Activated naive CD8-positive, alpha-beta T cell treated with anti-CD3 and anti-CD28 coated beads, Interleukin-2, amount 50 U/mL, for 16 hours (primary cell): Measurements from ENCODE around the gene SLC38A3.

ENCODE experiments used
- DNase-seq: peaks from one replicate; pipeline ENCODE4 v3.0.0-alpha.2; 2020; ENCODE audit warnings: low read depth, low spot score

SLC38A3 gene

DNA sequence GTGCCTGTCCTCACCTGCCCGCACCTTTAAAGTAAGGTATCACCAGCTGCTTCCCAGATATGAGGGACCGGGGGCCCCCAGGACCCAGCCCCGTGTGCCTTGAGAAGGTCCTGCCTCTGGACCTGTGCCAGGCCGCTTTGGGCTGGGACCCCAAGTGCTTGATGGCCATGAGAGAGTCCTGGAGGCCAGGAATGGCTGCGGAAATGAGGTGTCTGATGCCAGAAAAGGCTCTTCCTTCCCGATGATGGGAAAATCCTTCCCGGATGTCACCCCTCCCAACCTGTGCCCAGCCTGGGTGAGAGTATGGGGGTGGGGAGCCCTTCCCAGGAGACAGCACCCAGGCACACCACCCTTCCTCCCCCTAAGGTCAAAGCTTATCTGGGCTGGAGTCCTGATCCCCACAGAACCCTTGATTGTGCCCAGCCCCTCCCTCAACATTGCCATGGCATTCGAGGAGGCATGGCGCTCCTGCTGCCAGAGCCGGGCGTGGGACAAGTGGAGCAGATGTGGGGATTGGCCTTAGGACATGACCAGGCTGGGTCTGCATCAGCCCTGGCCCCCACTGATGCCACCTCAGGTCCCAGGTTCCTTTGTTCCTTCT is 35.7 kb upstream of the SLC38A3 start:
- DNase-seq, result no peak

DNA sequence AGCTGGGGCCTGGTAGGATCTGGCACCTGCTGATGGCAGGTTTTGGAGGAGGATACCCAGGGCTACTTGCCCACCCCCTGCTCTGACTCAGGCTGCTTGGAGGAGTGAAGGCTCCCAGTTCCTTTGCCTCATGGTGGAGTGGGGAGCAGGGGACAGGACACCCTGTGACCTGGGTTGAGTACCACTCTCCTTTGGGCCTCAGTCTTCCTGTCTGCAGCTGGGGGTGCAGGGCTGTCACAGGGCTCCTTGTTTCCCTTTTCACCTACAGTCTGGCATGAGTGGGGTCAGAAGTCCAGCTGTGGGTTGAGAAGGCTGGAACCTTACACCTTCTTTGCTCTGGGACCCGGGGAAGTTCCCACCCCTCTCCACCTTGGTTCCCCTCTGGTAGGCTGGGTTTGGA is 35.2 kb upstream of the SLC38A3 start:
- no peak for DNase-seq

DNA sequence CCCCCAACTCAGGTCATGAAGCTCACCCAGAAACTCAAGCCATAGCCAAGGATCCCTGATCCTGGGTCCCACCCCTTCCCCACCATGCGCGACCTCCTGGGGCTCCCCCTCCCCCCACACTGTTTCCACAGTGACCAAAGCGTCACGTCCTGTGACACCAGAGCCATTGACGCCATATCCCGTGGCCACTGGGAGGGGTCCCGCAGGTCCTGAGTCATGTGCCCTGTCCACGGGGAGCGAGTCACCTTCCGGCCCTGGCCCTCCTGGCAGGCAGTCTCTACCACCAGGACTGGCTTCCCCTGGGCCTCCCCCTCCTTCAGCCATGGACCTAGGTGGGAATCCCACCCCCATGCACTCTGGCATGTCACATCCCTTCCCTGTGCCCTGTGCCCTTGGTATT is 34.4 kb upstream of the SLC38A3 start:
- DNase-seq, result no peak

DNA sequence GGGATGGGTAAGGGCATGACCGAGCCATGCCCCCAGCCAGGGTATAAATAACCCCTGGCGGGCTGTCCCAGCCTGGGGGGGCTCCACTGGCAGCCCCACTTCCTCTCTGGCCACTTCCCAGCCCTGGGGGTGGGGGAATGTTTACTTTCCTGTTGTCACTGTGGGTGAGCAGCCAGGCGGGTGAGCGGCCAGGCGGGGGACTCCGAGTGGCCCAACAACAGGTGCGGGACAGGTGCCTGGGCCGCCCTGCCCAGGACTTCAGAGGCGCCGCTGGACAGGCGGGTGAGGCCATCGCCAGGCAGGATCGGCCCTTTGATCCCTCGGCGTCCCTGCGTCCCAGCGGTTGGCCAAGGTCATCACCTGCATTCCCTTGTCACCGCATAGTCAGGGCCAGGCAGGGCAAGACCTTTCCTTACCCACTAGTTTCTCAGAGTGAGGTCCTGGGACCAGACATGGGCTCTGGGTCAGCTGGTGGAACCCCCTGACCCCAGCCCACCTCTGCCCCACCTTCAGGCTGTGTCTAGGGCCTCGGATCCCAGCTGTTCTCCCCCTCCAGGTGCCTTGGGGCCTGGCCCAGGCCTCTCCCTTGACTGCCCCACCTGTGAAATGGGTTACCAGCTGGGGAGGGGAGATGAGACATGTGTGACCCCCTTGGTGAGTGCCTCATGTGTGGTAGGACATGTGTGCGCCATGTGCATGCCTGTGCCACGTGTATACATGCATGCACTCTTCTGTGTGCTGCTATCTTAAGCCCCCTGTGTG is 33.4 kb upstream of the SLC38A3 start:
- no peak for DNase-seq

DNA sequence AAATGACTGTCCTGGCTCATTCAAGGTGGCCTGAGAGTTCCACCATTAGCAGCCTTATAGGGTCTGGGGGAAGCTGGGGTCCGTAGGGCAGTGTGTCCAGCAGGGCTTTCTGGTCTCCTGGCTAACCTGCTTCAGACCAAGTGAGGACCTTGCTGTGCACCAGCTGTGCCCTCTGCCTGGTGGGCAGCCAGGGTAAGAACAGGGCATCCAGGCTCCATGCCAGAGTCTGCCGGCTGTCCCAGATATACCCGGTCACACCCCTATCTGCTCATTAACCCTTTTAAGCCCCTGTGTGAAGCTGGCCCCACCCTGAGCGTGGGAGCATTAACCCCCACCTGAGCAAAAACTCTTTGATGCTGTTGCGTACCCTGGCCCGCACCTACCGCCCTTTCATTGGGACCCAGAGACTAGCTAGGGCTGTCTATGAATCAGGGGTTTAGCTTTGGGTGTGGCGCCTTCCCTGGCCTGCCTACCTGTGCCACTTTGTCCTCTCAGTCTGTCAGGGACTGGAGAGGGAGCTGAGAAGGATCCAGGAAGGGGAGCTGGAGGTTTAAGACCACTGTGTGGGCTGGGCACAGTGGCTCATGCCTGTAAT is 32.3 kb upstream of the SLC38A3 start:
- no peak for DNase-seq

DNA sequence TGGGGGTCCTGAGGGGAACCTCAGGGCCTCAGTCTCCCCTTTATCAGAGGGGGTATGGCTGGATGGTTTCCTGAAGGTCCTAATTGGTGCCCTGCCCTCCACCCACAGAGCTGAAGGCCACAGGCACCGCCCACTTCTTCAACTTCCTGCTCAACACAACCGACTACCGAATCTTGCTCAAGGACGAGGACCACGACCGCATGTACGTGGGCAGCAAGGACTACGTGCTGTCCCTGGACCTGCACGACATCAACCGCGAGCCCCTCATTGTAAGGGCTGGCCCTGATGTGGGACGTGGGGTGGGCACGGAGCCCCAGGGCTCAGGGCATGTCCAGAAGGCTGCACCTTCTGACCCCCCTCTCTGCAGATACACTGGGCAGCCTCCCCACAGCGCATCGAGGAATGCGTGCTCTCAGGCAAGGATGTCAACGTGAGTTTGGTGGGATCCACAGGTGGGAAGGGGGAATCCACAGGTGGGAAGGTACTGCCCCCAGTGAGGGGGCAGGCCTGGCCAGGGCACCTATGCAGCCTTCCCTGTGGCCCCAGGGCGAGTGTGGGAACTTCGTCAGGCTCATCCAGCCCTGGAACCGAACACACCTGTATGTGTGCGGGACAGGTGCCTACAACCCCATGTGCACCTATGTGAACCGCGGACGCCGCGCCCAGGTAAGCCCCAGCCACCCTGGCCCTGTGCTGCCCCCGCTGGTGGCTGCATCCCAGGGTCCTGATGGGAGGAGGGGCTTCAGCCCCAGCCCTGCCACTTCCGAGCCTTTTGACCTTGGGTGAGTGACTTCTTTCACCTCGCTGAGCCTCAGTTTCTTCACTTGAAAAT is 31.2 kb upstream of the SLC38A3 start:
- no peak for DNase-seq

DNA sequence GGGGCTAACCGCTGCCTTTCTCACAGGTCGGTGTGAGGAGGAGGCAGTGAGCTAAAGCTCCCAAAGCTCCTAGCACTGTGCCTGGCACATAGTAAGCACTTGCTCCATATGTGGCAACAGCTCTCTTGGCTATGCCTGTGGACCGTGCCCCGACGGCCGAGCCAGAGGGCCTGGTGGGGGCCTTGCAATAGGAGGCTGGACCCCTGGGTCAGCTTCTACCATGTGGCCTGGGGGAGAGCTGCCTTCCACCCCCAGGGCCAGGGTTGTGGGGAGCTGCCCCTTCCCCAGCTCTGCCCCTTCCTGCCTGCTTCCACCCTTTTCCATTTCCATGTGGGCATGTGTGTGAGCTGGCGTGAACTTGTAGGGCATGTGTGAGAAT is 30.6 kb upstream of the SLC38A3 start:
- DNase-seq, result no peak

DNA sequence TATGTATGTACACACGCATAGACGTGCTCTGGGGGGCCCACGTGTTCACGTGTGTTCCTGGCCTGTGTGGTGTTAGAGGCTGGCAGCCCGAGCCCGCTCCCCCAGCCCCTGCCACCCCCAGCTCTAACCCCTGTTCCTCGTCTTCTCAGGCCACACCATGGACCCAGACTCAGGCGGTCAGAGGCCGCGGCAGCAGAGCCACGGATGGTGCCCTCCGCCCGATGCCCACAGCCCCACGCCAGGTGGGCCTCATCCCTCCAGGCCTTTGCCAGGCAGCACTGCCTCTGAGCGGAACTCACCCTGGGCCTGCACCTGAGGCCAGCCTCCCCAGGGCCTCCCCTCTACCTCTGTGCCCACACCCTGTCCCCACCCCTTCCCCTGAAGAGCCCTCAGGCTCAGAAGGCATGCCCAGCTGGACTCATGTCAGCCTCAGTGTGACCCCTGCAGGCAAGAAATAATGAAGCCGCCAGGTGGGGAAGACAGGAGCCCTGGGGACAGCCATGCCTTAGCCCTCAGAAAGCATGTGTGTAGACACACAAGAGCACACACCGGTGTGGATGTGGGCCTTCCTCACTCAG is 30.0 kb upstream of the SLC38A3 start:
- DNase-seq, result no peak

DNA sequence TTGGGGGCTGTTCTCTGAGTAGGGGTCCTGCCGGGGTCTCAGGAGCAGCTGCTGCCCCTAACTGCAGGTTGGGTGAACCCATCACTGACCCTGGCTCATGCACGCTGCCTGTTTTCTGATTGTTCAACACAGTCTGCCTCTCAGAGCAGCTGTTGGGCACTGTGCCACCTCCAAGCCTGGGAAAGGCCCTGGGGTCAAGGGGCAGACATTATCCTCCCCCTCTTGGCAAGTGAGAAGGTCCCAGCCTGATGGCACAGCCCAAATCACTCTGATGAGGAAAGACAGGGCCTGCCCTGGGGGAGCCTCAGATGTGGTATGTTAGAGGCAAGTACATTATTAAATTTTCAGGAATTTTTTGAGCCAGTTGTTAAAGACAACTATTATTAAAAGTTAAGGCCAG is 27.7 kb upstream of the SLC38A3 start:
- DNase-seq, result no peak

DNA sequence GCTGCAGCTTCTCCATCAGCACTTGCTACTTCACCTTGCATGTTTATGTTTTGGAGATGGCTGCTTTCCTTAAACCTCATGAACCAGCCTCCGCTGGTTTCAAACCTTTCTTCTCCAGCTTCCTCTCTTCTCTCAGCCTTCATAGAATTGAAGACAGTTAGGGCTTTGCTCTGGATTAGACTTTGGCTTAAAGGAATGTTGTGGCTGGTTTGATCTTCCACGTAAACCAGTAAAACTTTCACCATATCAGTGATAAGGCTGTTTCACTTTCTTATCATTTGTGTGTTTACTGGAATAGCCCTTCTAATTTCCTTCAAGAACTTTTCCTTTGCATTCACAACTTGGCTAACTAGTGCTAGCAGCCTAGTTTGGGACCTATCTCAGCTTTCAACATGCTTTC is 25.4 kb upstream of the SLC38A3 start:
- no peak for DNase-seq

DNA sequence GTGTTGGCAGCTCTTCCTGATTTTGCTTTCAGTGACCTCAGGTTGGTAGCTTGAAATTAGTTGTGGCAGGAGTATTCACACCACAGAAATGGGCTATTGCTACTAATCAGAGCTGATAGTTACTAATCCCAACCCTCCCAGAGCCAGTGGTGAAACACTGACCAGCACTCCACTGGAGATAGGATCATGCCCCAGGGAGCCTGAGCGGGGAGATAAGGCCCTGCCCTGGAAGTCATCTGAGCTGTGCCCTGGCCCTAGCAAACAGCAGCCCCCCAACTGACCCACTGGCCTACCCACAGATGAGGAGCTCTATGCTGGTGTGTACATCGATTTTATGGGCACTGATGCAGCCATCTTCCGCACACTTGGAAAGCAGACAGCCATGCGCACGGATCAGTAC is 23.1 kb upstream of the SLC38A3 start:
- no peak for DNase-seq

DNA sequence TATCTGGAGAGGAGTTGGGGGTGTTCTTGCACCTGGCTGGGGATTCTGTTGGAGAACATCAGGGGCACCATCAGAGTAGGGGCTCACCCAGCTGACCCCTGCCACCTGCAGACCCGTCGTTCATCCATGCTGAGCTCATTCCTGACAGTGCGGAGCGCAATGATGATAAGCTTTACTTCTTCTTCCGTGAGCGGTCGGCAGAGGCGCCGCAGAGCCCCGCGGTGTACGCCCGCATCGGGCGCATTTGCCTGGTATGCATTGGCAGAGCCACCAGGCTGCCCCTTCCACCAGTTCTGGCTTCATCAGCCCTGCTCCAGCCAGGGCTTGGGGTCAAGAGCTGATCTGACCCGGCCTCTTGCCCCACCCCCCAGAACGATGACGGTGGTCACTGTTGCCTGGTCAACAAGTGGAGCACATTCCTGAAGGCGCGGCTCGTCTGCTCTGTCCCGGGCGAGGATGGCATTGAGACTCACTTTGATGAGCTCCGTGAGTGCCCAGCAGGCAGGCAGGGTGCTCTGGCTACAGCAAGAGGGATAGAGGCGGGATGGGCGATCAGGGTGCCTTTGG is 22.5 kb upstream of the SLC38A3 start:
- no peak for DNase-seq

DNA sequence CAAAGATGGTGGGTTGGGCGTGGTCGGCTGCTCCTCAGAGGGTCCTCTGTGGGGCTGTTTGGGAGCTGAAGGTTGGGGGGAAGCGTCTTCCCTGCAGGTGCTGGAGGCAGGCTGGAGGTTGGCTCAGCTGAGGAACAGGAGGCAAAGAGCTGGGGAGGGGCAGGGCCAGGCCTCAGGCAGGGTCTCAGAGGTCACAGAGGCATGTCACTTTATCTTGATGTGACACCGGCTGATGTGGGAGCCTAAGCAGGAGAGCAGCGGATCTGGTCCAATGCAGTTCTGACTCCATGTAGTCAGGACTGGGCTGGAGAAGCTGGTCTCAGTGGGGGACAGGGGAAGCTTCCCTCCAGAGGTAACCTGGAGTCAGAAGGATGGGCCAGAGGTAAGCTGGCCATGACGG is 21.3 kb upstream of the SLC38A3 start:
- DNase-seq, result no peak

DNA sequence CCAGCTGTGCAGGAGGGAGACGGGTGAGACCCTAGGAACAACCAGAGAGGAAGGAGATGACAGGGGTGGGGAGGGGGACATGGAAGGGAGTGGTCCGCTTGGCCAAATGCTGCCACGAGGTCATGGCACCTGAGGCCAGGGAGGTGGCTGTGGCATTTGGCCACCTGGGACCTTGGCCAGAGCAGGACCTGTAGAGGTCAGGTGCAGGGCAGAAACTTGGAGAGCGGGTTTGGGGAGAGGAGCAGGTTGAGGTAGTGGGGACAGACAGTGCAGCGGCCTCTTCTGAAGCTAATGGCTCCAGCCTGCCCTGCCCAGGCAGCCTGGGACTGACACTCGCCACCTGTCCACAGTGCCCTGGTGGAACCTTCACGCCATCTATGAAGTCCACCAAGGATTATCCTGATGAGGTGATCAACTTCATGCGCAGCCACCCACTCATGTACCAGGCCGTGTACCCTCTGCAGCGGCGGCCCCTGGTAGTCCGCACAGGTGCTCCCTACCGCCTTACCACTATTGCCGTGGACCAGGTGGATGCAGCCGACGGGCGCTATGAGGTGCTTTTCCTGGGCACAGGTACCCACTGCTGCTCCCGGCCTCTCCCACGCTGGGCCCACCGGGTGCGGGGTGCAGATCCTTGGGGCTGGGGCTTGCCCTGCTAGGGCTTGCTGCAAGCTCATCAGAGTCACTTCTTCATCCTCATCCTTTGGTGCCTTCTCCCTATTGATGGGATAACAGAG is 20.7 kb upstream of the SLC38A3 start:
- no peak for DNase-seq

DNA sequence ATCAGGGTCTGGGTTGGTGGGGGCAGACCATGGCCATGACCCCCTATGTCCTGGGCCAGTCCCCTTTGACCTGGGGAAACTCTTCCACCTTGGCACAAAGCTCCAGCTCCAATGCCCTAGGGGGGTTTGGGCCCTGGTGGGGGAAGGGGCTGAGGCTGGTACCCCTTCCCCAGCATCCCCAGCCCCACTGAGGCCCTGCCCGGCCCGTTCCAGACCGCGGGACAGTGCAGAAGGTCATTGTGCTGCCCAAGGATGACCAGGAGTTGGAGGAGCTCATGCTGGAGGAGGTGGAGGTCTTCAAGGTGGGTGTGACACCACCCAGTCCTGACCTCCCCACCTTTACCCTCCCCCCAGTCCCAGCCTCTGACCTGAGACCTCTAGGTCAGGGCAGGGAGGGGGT is 19.8 kb upstream of the SLC38A3 start:
- DNase-seq, result no peak

DNA sequence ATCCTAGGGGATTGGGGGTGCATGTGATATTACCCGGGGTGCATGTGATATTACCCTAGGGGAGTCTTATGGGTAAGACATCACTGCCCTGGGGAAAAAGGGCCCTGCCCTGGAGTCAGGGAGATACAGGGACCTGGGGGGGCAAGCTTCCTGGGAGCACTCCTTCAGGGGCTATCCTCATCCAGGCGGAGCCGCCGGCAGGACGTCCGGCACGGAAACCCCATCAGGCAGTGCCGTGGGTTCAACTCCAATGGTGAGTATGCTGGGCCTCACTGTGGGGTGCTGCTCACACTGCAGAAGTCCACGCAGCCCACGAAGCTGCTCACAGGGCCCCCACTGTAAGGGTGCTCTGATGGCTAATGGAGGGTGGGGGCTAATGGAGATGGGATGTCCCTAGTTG is 19.0 kb upstream of the SLC38A3 start:
- DNase-seq, result no peak

DNA sequence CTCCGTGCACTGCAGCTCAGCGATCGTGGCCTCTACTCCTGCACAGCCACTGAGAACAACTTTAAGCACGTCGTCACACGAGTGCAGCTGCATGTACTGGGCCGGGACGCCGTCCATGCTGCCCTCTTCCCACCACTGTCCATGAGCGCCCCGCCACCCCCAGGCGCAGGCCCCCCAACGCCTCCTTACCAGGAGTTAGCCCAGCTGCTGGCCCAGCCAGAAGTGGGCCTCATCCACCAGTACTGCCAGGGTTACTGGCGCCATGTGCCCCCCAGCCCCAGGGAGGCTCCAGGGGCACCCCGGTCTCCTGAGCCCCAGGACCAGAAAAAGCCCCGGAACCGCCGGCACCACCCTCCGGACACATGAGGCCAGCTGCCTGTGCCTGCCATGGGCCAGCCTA is 17.3 kb upstream of the SLC38A3 start:
- DNase-seq, result no peak

DNA sequence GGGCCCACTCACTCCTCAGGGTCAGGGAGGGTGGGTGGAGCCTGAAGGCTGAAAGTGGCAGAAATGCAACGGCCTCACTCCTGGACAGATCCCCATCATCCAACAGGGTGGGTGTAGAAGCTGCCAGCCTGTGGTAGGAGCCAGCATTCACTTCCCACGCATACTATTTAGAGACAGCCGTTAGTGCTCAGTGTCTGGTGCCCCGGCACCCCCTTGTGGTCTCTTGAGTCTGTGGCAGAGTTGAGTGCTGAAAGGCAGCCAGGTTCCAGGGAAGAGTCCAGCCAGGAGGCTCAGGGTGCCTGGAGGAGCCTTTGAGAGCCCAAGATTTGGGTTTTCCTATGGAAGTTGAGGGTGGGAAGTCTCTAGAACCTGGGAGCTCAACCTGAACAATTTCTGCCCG is 15.8 kb upstream of the SLC38A3 start:
- DNase-seq, result no peak

DNA sequence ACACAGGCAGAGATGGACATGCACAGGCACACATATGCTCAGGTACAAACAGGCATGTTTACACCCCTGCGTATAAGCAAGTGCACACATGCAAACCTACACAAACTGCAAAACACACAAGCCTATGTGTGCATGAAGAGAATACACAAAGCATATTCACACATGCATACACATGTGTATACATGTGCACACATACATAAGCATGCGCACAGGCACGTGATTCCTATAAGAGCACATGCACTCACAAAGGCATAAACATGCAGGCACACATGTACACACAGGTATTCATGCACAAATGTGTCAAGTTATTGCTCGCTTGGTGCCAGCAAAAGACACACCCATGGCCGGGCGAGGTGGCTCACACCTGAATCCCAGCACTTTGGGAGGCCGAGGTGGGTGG is 15.1 kb upstream of the SLC38A3 start:
- DNase-seq, result no peak

DNA sequence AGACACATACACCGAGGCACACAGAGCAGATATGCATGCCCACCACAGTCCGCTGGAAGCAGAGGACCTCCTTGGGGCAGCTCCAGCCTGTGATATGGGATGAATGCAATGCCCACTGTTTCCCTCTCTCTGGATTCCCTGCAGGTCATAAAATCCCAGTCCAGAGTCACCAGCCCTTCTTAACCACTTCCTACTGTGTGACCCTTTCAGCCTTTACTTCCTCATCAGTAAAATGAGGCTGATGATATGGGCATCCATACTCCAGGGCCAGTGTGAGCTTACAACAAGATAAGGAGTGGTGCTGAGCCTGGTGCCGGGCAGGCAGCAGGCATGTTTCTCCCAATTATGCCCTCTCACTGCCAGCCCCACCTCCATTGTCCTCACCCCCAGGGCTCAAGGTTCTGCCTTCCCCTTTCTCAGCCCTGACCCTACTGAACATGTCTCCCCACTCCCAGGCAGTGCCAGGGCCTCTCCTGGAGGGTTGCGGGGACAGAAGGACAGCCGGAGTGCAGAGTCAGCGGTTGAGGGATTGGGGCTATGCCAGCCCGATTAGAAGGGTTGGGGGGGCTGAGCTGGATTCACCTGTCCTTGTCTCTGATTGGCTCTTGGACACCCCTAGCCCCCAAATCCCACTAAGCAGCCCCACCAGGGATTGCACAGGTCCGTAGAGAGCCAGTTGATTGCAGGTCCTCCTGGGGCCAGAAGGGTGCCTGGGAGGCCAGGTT is 14.0 kb upstream of the SLC38A3 start, which contains the start of gene GNAT1:
Gene GNAT1 (plus strand): TSS at position 675 of the 725 bp plus-strand sequence. CDS start 116 bp downstream, outside the sequence.
- no peak for DNase-seq
